GM21737 (cell line): ENCODE measurements around the gene CAMTA1.
"Not testable (repeated sequence)": the region's sequence is repeated elsewhere in the genome, so short reads cannot be mapped to it uniquely, and the experiment has no call there.

Experiments
- ATAC-seq: cut with Tn5 transposase; IDR thresholded peaks from one replicate; pipeline ENCODE4 v1.9.1; 2021; ENCODE audit warnings: mild to moderate bottlenecking, moderate library complexity; ENCODE audit not compliant: unreplicated experiment

CAMTA1 gene

DNA sequence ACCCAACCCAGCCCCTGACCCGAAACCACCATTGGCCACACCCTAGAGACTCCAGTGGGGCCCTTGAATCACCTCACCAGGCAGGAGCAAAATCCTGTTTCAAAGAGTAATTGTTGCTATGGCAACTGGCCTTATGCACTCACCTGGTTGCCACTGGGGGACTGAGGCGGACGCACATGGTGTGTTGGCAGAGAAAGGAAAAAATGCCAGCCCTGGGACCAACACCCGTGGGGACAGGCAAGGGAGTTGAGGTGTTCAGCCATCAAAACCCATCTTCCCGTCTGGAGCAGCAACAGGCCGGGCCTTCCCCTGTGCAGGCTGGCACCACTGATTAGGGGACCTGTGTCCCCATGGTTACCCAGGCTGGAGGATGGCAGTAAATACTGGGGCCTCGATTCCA, 590.1 kb downstream of the CAMTA1 start:
- ATAC-seq, result no peak

DNA sequence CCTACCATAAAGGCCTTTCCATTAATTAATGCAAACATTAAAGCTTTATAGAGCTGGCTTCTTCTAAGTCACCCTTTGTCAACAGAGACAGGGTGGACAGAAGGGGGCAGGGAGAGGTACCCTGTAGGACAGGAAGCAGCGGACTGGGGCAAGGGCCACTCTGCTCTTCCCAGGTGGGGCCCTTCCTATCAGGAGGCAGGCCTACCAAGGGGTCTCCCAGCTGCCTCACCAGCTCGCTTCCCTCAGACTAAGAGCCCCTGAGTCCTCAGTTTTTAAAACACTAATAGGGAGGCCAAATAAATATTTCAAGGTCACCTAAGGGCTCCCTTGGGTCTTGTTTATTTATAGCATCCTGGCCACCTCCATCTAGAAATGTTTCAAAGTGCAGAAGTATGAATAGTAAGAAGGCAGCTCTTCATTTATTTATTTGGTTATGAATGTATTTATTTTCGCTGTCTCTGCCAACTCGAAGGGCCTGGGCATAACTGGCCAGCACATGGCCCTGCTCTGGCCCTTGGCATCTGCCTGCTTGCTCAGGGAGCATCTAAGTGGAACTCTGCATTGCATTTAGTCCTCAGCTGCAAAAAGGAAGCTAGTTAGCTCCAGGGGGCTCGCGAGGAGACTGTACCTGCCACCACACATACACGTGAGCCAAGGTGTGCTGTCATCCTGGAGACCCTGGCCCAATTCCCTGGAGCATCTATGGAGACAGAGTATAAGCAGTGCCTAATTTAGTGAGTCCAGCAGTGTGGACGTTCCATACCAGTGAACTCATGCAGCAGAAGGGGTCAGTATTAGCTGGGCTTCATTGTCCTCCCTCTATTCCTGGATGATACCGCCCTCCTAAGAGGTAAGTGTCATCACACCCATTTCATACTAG, 590.8 kb downstream of the CAMTA1 start:
- ATAC-seq, result no peak

DNA sequence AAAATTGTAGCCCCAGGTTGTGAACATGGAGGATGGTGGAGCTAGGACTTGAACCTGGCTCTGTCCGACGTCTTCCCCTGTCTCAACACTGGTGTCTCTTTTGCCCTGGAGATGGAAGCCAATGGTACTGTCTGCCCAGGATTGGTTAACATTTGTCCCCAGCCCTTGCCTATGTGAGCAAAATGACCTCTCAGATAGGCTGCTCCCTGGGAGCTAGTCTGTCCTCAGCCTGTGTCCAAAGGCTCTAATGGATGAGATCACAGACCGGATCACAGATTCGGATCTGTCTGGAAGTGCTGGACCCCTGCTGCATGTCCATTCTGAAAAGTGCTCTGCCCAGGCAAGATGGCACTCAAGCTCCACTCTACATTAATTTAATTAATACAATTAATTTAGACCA, 591.4 kb downstream of the CAMTA1 start:
- no peak for ATAC-seq

DNA sequence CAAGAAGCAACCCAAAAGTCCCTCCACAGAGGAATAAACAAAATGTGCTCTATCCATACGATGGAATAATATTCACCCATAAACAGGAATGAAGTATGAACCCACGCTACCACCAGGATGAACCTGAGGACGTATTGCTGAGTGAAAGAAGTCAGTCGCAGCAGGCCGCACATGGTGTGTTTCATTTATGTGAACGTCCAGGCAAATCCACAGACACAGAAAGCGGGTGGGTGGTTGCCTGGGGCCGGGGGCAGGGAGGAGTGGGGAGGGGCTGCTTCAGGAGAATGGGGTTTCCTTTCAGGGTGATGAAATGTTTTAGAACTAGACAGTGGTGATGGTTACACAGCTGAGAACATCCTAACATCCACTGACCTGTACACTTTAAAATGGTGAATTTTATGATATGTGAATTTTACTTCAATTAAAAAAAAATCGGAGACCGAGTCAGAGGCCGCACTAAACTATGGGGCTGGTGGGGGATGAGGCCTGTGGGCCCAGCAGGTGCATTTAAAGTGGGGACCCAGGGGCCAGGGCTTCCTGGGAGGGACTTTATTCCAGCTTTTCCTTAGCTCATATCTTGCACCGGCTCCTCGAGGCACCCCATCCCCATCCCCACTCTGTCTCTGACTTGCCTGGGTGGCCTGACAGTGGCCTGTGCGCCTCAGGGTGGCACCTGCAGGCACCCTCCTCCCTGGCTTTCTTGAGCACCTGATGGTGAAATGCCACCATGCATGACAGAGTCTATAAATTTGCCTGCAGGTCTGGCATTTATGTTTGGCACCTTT, 593.3 kb downstream of the CAMTA1 start:
- no peak for ATAC-seq

DNA sequence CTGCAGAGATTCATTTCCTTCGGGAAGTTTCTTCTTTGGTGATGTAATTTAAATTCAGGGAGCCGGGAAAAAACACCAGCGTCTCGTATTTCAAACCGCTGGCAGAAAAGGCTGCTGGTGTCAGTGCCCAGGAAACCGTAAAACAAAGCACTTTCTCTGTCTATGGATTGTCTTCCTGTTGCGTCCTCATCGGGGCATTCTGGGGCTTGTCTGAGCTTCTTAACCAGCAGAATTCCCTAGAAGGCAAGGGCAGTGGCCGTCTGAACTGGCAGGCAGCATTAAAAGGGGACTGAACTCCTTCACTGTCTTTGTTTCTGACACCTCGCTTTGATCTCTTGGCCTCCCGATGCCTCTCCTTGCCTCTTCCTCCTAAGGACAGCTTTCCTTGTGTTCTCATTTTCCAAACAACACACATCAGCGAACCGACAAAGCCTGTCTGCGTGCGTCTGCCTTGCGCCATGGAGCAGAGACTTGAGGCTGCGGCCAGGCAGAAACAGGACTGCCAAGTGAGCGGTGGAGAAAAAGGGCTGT, 594.3 kb downstream of the CAMTA1 start:
- no peak for ATAC-seq

DNA sequence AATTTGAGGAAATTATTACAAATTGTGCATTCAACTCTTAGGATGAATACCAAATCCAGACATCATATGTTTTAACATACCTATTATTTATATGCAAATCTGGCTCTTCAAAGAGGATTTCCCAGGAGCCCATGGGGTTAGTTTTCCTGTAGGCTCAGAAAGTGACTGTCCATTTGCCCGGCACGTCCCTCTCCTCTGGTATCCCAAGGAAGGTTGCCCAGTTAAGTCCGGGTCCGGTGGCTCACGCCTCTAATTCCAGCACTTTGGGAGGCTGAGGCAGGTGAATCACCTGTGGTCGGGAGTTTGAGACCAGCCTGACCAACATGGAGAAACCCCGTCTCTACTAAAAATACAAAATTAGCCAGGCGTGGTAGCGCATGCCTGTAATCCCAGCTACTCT, 594.8 kb downstream of the CAMTA1 start:
- not testable (repeated sequence) for ATAC-seq

DNA sequence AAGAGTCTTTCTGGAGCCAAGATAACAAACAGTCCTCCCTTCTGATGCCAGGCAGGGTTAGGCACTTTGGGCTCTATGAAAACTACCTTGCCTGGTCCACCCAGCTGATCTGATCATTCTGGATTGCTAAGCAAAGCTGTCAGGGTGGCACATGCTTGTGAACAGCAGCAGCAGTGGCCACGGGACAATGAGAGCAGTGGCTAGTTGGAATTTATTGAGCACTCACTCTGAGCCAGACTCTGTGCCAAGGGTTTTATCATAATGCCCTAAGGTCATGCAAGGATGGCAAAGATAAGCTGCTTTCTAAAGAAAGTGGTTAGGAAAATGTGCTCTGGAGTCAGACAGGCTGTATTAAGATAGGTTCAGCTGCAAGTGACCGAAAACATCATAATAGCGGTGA, 595.5 kb downstream of the CAMTA1 start:
- no peak for ATAC-seq

DNA sequence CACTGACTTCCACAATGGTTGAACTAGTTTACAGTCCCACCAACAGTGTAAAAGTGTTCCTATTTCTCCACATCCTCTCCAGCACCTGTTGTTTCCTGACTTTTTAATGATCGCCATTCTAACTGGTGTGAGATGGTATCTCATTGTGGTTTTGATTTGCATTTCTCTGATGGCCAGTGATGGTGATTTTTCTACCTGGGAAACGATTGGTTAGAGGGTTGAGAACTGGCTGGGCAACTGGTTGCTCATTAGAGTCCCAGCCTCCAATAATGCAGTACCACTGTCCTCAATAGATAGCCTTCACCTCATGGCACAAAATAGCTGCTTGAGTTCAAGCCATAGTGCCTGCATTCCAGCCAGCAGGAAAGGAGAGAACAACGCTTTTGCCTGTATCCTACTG, 596.5 kb downstream of the CAMTA1 start:
- ATAC-seq, result not testable (repeated sequence)

DNA sequence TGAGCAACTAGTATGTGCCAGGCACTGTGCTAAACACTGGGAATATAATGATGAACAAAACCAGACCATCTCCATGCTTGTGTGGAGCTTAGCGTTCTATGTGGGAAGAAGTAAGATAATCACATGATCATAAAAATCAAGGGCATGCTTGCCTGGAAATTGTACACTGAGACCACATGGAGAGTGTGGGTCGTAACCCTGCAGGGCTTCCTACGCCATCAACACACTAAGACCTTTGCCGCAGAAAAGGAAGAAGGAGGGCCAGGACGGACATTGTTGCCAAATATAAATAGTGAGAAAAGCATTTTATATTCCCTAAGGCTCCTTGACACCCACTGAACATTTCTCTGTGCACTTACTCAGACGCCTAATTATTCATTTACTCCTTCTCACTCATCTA, 597.7 kb downstream of the CAMTA1 start:
- ATAC-seq, result no peak

DNA sequence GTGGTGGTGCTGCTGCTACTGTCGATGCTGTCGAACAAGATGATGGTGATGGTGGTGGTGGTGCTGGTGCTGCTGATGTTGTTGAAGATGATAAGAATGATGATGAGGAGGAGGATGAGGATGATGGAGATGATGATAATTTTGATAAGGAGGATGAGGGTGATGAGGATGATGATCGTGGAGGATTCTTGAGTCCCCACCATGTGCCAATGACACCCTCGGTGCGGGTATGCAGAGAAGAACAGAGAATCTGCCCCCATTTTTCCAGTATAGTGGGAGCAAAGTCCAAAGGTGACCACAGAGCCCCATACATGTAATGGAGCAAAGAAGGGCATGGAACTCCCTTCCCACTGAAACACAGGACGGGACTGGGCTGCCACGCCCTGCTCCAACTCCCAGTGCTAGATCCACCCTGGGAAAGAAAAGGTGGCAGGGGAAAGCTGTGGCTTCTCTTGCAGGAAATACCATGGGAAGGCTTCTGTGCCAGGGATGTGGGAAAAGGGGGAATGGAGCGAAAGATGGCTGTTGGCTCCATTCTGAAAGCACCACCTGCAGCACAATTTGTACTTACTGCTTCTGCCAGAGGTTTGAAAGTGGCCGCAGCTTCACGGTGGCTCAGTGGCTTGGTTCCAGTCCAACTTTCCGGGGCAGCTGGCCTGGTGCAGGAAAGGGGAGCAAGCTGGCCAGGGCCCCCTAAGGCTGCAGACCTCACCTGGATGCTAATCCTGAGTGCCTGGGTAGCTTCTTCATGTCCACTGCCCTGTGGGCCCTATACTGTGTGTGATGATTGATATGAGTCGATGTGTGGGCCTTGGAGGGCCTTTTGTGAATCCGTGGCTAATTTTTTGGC, 598.6 kb downstream of the CAMTA1 start:
- ATAC-seq, result no peak

DNA sequence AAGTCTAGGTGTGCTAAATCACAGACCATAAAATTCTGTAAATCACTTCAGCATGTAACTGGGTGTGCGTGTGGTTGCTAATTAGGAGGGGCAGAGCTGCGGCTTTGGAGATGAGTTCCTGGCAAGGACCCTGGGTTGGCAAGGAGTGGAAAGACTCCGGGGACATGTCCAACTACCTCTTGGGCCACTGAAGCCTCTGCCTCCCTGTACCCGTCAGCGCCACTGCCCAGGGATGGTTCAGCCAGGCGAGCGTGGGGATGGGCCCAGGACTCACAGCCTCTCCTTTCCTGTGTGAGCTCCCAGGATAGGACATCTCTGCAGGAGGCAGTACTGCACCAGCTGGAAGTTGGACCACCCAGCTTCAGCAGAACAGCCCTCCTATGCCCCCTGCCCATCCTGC, 599.4 kb downstream of the CAMTA1 start:
- ATAC-seq, result no peak

DNA sequence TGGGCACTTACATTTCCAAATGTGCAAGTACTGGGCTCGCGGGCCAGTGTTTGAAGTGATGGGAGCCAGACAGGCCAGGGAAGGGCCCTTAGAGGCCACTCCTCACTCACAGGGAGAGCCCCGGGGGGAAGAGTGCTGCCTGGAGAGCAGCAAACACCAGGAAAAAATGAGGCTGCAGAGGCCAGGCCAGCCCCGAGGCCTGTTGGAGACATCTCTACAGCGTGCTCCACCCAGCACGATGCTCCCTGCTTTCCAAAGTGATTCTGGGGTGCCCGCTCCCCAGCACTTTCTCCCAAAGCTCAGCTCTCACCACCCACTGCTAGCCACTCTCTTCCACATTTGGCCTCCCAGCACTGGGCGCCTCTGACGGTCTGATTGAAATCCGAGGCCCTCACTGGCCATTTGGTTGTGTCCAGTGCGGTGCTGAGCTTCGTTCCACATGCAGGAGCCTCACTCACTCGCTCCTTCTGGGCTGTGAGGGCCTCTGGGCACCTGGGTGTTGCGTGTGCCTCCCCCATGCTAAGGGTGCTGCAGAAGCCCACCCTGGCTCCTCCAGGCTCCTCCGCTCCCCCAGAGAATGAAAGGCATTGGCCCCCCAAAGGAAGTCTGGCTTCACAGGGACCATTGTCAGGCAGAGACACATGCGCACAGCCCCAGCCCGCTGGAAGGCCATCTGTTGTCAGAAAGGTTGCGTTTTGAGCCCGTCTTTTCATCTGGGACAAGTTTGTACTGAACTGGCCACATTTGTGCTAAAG, 600.4 kb downstream of the CAMTA1 start:
- ATAC-seq, result no peak

DNA sequence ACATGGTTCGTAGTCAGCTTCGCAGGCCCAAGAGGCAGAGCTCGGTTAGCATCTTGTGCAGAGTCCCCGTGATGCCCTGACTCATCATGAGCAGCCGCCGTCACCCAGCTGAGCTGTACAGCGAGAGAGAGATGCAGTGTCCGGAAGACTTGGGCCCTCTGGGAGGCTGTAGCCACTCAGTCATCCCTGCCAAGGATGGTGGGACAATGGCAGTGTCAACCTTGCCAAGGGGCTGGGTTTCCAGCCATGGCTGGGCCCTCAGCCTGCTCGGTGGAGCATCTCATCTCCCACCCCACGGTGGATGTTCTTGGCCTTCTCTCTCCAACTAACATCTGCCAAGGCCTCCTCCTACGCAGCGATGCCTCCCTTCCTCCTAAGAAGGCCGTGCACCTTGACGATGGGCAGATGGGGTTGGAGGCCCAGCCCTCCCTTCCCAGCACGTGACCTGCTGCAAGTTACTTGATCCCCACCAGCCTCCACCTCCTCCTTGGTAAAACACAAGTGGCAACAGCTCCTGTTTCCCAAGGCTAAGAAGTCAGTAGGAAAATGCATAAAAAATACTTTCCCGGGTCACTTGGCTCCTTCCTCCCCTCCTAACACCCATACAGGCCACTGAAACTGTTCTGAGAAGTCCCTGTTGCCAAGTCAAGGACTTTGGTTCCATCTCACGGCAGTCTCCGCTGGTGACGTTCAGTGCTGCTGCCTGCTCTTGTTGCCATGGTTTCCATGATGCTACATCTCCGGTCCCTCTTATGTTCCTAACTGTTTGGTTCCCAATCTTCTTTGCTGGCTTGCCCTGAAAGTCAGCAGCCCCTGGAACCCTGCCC, 601.2 kb downstream of the CAMTA1 start:
- ATAC-seq, result no peak

DNA sequence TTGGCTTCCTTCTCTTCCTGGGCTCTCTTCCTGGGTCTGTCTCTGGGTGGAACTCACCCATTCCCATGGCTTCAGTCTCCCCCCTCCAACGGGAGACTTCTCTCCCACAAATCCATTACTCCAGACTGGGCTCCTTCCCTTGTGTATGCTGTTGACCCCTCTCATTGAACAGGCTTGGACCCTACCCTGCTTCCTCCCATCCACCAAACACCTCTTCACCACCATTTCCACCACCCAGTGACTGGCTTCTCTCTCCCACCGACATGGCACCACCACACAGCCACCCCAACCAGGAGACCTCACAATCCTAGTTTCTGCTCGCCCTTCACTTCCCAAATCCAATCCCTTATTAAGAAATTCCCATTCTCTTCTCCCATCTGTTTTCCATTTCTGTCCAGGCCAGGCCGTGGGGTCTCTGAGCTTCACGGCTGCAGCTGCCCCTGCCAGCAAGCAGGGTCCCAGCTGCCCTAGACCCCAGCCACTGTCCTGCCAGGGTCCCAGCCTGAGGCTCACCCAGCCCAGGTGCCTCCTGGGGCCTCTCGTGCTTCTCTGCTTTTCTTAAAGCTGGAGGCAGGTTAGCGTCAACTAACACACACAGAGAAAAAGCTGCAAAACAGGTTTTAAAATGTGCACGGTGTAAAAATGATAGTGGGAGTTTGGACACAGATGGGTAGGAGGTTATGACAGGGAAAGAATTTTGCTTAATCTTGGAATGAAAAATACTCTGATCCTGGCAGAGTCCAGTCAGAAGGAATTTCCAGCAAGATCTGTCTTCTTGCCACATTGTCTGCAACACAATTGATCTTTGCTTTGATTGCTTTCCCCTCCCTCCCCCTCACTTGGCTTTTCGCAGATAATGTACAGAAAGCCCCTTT, 602.0 kb downstream of the CAMTA1 start:
- no peak for ATAC-seq

DNA sequence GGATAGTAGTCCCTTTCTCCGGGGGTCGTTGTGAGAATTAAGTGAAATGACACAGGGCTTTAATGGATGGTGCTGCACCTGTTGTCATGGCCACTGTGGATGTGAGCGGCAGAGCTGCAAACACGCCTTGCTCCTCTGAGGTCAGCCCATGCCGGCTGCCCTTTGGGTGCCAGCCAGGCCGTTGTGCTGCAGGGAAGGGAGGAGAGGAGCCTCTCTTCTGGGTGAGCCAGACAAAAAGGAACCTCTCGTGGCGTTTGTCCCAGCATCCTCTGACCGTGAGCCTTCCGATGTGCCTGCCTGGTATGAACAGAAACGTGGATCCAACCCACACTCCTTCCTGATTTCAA, 602.9 kb downstream of the CAMTA1 start:
- no peak for ATAC-seq

DNA sequence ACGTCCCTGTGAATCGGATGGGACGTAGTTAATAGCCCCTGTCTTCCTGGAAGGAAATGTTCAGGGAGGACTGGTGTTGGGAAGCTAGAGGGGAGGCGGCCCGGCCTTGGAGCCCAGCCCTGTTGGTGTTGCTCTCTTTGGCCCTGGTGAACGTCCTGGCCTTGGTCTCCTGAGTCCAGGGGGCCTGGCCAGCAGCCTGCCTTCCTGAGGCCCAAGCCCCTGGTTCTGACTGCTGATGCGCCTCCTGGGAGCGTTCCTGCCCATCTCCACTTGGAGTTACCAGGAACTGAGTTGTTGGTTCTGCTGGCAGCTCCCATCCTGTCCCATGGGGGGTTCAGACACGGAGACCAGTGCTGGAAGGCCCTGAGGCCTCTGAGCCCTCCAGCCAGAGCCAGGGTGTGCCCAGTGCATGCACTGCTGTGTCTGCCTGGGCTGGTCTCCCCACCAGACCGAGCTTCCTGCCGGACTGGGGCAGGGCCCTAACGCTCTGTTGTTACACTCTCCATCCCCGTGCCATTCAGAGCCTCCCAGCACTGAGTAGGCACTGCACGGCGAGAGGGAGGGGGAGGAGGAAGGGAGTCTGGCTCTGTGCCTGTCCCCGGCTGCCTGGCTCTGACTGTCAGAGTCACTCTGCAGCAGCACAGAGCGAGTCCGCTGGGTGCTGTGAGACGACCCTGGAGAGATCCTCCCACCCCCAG, 603.4 kb downstream of the CAMTA1 start:
- ATAC-seq, result no peak

DNA sequence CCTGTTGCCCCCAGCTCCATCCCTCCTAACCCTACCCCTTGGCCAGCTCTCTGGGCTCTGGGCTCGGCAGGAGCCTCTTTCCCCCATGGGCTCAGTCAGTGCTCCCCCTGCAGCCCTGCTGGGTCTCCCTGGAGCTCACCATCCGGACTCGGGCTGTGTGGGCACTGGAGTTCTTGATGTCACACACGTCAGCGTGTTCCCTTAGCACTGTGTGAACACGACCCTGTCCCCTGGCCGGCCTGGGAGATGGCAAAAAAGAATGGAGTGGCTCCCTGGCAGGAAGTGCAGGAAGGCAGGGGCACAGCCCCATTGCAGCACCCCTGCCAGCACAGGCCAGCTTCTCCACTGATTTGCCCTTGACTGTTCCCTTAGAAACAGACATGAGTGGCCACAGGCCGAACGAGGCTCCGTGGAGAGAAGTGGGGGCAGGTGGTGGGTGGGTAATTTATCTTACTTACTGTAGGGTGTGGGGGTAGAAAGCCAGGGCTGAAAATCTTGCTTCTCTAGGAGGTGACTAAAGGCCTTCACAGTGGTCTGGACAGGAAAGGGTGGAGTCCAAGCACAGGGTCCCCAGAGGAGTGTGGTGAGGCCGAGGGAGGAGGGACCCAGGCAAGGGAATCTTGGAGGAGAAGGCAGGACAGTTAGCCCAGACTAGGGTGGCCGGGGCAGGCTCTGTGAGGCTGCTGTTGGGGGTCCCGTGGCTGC, 604.1 kb downstream of the CAMTA1 start:
- no peak for ATAC-seq
